Amygdala (tissue), 56 donors: ENCODE results near the gene EDN1.

ENCODE experiments used
- DNase-seq, 56 donors: peaks; one replicate each; lab custom pipeline; 2025; lab: John Stamatoyannopoulos, UW

The EDN1 gene

GRCh38 chr6:12343122-12343439, 52.9 kb downstream of the EDN1 start:
- no peak for DNase-seq

DNA sequence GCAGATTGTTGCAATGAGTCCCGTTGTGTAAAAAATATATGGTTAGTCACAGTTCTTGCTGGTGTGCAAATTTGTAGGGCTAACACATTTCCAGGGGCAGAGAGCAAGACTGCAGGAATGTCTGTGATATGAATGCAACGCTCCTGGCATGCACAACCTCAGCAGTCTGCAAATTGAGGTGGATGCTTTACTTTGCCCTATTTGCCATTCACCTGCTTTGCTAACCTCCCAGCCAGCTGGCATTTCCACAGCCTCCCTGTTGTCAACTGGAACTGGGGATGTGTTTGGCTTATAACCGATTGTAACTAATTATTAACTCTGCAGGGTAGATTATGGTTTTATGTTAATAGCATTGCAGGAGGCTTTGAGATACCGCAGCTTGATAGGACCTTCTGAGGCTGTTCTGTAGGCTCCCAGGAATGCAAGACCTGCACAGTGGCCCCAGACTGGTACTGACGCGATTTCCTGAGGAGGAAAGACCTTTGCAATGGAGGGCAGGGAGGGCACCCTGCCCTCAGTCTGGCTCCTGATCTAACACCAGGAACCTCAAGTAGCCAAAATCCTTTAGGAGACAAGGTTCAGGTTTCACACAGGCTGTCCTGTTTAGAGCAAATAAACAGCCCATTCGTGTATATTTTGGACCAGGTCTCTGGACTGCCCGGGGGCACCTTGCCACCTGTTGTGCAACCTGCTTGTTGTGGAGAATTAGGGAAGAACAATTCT, 53.4 kb downstream of the EDN1 start:
- no peak for DNase-seq

DNA sequence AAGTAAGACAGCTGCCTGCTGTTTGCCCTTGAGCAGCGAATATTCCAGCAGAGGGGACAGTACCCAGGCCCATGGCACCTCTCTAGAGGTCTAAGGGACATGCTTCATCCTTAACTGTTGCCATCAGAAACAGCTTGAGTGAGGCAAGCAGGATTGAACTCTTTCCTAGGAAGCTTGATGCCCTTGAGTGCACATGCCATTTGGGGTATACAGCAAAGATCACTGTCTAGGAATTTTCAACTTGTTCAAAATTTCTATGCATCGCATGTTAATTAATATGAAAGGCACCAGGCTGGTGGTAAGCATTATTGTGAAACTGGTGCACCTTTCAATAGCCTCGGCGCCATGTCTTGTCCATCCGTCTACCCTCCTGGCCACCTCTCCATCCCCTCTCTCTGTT, 54.1 kb downstream of the EDN1 start:
- no peak for DNase-seq

- DNase-seq: no peak
Measured at GRCh38 chr6:12344961-12345693, 55.0 kb downstream of the EDN1 start.

GRCh38 chr6:12345694-12346058, 55.5 kb downstream of the EDN1 start:
- DNase-seq: no peak
